ENCODE results near the gene BANP.
"Not testable (repeated sequence)": the region's sequence is repeated elsewhere in the genome, so short reads cannot be mapped to it uniquely, and the experiment has no call there.

BANP gene

DNA sequence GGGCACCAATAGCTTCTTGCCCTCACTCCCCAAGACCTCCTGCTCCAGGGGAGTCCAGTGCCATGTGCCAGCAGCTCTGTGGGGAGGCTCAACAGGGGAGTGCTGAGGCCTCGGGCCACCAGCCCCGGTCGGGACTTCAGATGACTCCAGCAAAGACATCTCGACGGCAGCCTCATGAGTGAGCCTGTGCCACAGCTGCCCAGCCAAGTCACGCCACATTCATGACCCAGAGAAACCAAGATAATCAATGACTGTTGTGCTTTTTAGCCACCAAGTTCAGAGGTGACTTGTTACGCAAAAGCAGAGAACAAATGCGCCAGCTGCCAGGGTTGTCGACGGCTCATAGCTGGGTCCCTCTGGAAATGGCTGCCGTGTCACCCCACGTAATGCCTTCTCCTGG lies 157.5 kb downstream of the BANP start:
- no peak overlapping the region for H3K9ac ChIP-seq (ENCODE audit: low read length)
- no peak overlapping the region for H3K23ac ChIP-seq (ENCODE audit: low read length)
- no peak overlapping the region for H3K18ac ChIP-seq (ENCODE audit: low read length)
- H4K5ac ChIP-seq (ENCODE audit: low read length), result no peak overlapping the region
- no peaks in the 10 kb centered on the region for H3K4me1 ChIP-seq (ENCODE audit: control insufficient read depth, low read depth, low read length)
- H4K8ac ChIP-seq (ENCODE audit: low read depth, low read length), result no peak overlapping the region
- no peaks in the 10 kb centered on the region for H3K36me3 ChIP-seq (ENCODE audit: control insufficient read depth, insufficient read depth, low read length)
- H2AK5ac ChIP-seq (ENCODE audit: low read length), result no peak overlapping the region
- no peak overlapping the region for H3K27ac ChIP-seq (ENCODE audit: low read depth, low read length)
- H3K27me3 ChIP-seq (ENCODE audit: insufficient read depth, low read length, poor library complexity), result no peaks in the 10 kb centered on the region
- H3K56ac ChIP-seq (ENCODE audit: low read length), result no peak overlapping the region
- H2BK5ac ChIP-seq (ENCODE audit: low read length), result no peak overlapping the region
- H3K4ac ChIP-seq (ENCODE audit: low read depth, low read length), result no peak overlapping the region
- no peaks in the 10 kb centered on the region for H3K79me2 ChIP-seq (ENCODE audit: control insufficient read depth, insufficient read depth, low read length)
- no CpG with 5 or more reads among the region's 12 CpGs for WGBS (ENCODE audit: extremely low coverage, insufficient coverage, low lambda C conversion rate)
- no peak overlapping the region for H3K4me2 ChIP-seq (ENCODE audit: low read length)
- no peak overlapping the region for H2BK120ac ChIP-seq (ENCODE audit: low read depth, low read length)
- no peak for DNase-seq
- no peaks in the 10 kb centered on the region for H3K79me1 ChIP-seq (ENCODE audit: low read length)
- H2BK15ac ChIP-seq (replicated peaks; ENCODE audit: low read depth), result no peak overlapping the region
- no peak overlapping the region for H3K4me3 ChIP-seq (ENCODE audit: low read length)

GRCh38 chr16:88109726-88110621 lies 158.7 kb downstream of the BANP start:
- H4K5ac ChIP-seq (ENCODE audit: low read length); H2BK120ac ChIP-seq (ENCODE audit: low read depth, low read length); H2BK15ac ChIP-seq (replicated peaks; ENCODE audit: low read depth); H3K9ac ChIP-seq (ENCODE audit: low read length); H3K4me3 ChIP-seq (ENCODE audit: low read length); H3K4me1 ChIP-seq (ENCODE audit: control insufficient read depth, low read depth, low read length); H3K79me1 ChIP-seq (ENCODE audit: low read length); DNase-seq; H3K79me2 ChIP-seq (ENCODE audit: control insufficient read depth, insufficient read depth, low read length); H3K27ac ChIP-seq (ENCODE audit: low read depth, low read length); H3K23ac ChIP-seq (ENCODE audit: low read length); H3K56ac ChIP-seq (ENCODE audit: low read length); H3K36me3 ChIP-seq (ENCODE audit: control insufficient read depth, insufficient read depth, low read length); H2AK5ac ChIP-seq (ENCODE audit: low read length); H3K27me3 ChIP-seq (ENCODE audit: insufficient read depth, low read length, poor library complexity); H4K8ac ChIP-seq (ENCODE audit: low read depth, low read length); H3K4me2 ChIP-seq (ENCODE audit: low read length); H3K4ac ChIP-seq (ENCODE audit: low read depth, low read length); H2BK5ac ChIP-seq (ENCODE audit: low read length); H3K18ac ChIP-seq (ENCODE audit: low read length): not testable (repeated sequence)
- no CpG with 5 or more reads among the region's 28 CpGs for WGBS (ENCODE audit: extremely low coverage, insufficient coverage, low lambda C conversion rate)

DNA sequence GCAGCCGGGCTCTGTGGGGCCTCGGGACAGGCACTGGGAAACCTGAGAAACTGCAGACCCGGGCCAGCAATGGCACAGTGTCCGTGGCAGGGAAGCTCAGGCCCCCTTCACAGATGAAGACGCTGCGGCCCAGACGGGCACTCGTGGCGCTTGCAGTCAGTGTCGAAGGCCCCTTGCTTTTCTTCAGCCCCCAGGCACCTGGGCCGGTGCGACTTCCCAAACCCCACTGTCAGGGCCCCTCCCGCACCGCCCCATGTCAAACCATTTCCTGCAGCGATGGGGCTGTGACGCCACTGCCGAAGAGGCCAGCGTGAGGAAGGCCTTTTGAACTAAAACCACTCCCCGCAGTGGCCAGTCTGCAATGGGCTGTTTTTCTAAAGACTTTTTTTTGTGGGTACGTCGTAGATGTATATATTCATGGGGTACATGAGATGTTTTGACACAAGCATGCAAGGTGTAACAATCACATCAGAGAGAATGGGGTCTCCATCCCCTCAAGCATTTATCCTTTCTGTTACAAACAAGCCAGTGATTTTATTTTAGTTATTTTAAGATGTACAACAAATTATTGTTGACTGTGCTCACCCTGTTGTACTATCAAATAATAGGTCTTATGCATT lies 159.8 kb downstream of the BANP start:
- H3K56ac ChIP-seq (ENCODE audit: low read length); H2AK5ac ChIP-seq (ENCODE audit: low read length); H3K27ac ChIP-seq (ENCODE audit: low read depth, low read length); H3K36me3 ChIP-seq (ENCODE audit: control insufficient read depth, insufficient read depth, low read length); H3K4me2 ChIP-seq (ENCODE audit: low read length); H3K79me1 ChIP-seq (ENCODE audit: low read length); DNase-seq; H2BK120ac ChIP-seq (ENCODE audit: low read depth, low read length); H4K8ac ChIP-seq (ENCODE audit: low read depth, low read length); H3K27me3 ChIP-seq (ENCODE audit: insufficient read depth, low read length, poor library complexity); H3K23ac ChIP-seq (ENCODE audit: low read length); H3K4ac ChIP-seq (ENCODE audit: low read depth, low read length); H3K4me1 ChIP-seq (ENCODE audit: control insufficient read depth, low read depth, low read length); H4K5ac ChIP-seq (ENCODE audit: low read length); H3K18ac ChIP-seq (ENCODE audit: low read length); H2BK15ac ChIP-seq (replicated peaks; ENCODE audit: low read depth); H3K9ac ChIP-seq (ENCODE audit: low read length); H2BK5ac ChIP-seq (ENCODE audit: low read length); H3K4me3 ChIP-seq (ENCODE audit: low read length); H3K79me2 ChIP-seq (ENCODE audit: control insufficient read depth, insufficient read depth, low read length): not testable (repeated sequence)
- WGBS (ENCODE audit: extremely low coverage, insufficient coverage, low lambda C conversion rate), result no CpG with 5 or more reads among the region's 21 CpGs

DNA sequence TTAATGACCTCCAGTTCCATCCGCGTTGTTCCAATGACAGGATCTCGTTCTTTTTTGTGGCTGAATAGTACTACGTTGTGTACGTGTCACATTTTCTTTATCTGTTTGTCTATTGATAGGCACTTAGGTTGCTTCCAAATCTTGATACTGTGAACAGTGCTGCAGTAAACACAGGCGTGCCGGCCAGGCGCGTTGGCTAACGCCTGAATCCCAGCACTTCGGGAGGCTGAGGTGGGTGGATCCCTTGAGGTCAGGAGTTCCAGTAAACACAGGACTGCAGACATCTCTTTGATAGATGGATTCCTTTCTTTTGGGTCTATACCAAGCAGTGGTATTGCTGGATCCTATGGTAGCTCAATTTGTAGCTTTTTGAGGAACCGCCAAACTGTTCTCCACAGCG lies 160.7 kb downstream of the BANP start:
- H4K8ac ChIP-seq (ENCODE audit: low read depth, low read length); H3K36me3 ChIP-seq (ENCODE audit: control insufficient read depth, insufficient read depth, low read length); H3K4me1 ChIP-seq (ENCODE audit: control insufficient read depth, low read depth, low read length); H3K4me3 ChIP-seq (ENCODE audit: low read length); DNase-seq; H4K5ac ChIP-seq (ENCODE audit: low read length); H3K18ac ChIP-seq (ENCODE audit: low read length); H3K9ac ChIP-seq (ENCODE audit: low read length); H3K23ac ChIP-seq (ENCODE audit: low read length); H3K27me3 ChIP-seq (ENCODE audit: insufficient read depth, low read length, poor library complexity); H2BK5ac ChIP-seq (ENCODE audit: low read length); H2BK120ac ChIP-seq (ENCODE audit: low read depth, low read length); H3K56ac ChIP-seq (ENCODE audit: low read length); H3K79me1 ChIP-seq (ENCODE audit: low read length); H3K4ac ChIP-seq (ENCODE audit: low read depth, low read length); H3K4me2 ChIP-seq (ENCODE audit: low read length); H3K79me2 ChIP-seq (ENCODE audit: control insufficient read depth, insufficient read depth, low read length); H2AK5ac ChIP-seq (ENCODE audit: low read length); H3K27ac ChIP-seq (ENCODE audit: low read depth, low read length); H2BK15ac ChIP-seq (replicated peaks; ENCODE audit: low read depth): not testable (repeated sequence)
- no CpG with 5 or more reads among the region's 13 CpGs for WGBS (ENCODE audit: extremely low coverage, insufficient coverage, low lambda C conversion rate)

- Histone ChIP-seq H3K79me2 (ENCODE audit: control insufficient read depth, insufficient read depth, low read length) (no peaks in the 10 kb centered on the region), H3K4me3 (ENCODE audit: low read length) (no peak overlapping the region), H3K4me1 (ENCODE audit: control insufficient read depth, low read depth, low read length) (no peaks in the 10 kb centered on the region), H3K79me1 (ENCODE audit: low read length) (no peaks in the 10 kb centered on the region), H4K8ac (ENCODE audit: low read depth, low read length) (no peak overlapping the region), H3K23ac (ENCODE audit: low read length) (no peak overlapping the region), H3K9ac (ENCODE audit: low read length) (no peak overlapping the region), H2BK5ac (ENCODE audit: low read length) (no peak overlapping the region), H3K4me2 (ENCODE audit: low read length) (no peak overlapping the region), H4K5ac (ENCODE audit: low read length) (no peak overlapping the region), H2BK120ac (ENCODE audit: low read depth, low read length) (no peak overlapping the region), H3K18ac (ENCODE audit: low read length) (no peak overlapping the region), H3K27ac (ENCODE audit: low read depth, low read length) (no peak overlapping the region), H3K4ac (ENCODE audit: low read depth, low read length) (no peak overlapping the region), H2AK5ac (ENCODE audit: low read length) (no peak overlapping the region), H3K27me3 (ENCODE audit: insufficient read depth, low read length, poor library complexity) (no peaks in the 10 kb centered on the region), H3K36me3 (ENCODE audit: control insufficient read depth, insufficient read depth, low read length) (no peaks in the 10 kb centered on the region), H2BK15ac (replicated peaks; ENCODE audit: low read depth) (no peak overlapping the region), H3K56ac (ENCODE audit: low read length) (no peak overlapping the region)
- no CpG with 5 or more reads among the region's 20 CpGs for WGBS (ENCODE audit: extremely low coverage, insufficient coverage, low lambda C conversion rate)
- no peak for DNase-seq
These were observed 162.4 kb downstream of the BANP start for GRCh38 chr16:88113545-88114045.

Measured in mesendoderm (in vitro differentiated cells).